Activated CD8-positive, alpha-beta memory T cell treated with anti-CD3 and anti-CD28 coated beads for 24 hours (primary cell): ENCODE data around the gene ABI3.
"Not testable (repeated sequence)": the region's sequence is repeated elsewhere in the genome, so short reads cannot be mapped to it uniquely, and the experiment has no call there.

Experiments
- DNase-seq: peaks from one replicate; pipeline ENCODE4 v3.0.0-alpha.2; 2020

Gene ABI3

DNA sequence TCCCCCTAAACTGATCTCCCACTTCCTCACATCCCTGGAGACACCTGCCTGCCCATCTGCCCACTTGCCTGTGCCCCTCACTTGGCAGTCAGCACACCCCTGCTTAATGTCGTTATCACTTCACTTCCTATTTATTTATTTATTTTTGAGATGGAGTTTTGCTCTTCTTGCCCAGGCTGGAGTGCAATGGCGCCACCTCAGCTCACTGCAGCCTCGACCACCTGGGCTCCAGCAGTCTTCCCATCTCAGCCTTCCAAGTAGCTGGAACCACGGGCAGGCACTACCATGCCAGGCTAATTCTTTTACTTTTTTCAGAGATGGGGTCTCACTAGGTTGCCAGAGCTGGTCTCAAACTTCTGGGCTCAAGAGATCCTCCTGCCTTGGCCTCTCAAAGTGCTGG lies 43.6 kb downstream of the ABI3 start:
- no peak for DNase-seq

DNA sequence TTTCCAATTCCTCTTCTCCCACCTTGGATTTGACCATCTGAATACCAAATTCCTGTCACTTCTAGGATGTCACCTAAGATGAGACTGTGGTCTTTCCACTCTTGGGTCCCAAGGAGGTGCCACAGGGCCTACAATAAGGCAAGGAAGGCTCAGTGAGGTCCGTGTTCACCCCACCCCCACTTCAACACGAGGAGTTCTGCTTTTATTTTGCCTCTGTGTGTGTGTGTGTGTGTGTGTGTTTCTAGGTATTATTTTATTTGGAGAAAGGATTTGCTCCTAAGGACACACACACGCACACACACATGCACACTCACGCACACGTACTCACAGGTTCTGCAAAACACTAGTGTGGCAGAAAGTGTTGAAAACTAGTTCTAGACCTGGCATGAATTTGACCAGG lies 44.6 kb downstream of the ABI3 start:
- DNase-seq, result no peak

DNA sequence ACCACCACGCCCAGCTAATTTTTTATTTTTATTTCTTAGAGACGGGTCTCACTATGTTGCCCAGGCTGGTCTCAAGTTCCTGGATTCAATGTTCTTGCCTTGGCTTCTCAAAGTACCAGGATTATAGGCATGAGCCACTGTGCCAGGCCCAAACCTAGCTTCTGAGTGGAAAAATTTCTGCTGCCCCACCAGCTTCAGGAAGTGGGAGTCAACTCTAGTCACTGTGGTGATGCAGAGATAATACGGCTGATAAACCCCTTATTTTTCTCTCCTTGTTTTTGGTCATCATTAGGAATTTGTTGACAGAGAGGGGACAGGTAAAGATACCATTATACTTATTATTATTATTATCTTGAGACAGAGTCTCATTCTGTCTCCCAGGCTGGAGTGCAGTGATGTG lies 47.9 kb downstream of the ABI3 start:
- DNase-seq, result no peak

DNA sequence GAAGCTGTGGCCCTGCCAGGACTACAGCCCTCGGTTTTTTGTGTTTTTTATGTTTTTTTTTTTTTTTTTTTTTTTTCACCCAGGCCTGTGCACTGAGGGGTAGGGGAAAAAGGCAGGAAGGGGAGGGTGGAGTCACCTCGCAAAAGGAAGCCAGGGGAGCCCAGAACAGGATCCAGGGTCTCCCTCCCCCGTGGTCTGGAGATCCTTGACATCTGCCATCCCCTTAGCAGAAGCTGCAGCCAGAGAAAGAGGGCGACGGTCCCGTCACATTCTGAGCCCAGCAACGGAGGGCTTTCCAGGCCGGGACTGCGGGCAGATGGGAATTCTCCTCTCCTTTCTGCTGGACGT lies 49.1 kb downstream of the ABI3 start:
- no peak for DNase-seq

DNA sequence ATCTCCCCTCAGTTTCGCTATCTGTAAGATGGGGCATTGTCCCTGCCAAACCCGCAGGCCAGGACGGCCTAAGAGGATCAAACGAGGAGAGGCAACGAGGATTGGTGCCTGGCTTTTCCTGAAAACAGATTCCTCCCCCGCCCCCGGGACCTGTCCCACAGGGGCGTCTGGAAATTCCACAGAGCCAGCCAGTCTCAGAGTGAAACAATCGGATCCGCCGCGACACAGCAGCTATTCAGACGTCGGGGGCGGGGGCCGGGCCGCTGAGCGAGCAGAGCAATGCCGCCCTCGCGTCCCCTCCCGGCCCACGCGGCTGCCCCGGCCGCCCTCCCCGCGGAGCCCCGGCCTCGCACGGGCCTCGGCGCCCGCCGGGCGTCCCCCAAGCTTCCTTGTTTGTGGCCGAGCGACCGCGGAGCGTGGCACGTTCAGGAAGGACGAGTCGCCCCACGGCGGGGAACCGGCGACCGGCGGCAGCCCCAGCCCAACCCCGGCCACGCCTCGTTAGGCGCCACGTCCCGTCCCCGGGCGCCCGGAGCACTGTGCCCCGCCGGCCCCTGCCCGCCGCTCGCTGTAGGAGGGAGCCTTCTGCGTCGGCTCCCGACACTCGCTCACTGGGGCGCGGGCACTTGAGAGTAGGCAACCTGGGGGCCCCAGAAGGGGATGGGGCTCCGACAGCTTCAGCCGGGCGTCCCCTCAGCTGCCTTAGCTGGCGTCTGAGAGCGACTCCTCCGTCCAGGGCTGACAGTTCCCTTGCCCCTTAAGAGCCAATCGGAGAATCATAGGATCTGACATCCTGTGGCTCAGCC lies 49.7 kb downstream of the ABI3 start:
- peak; percentile 85 for DNase-seq

DNA sequence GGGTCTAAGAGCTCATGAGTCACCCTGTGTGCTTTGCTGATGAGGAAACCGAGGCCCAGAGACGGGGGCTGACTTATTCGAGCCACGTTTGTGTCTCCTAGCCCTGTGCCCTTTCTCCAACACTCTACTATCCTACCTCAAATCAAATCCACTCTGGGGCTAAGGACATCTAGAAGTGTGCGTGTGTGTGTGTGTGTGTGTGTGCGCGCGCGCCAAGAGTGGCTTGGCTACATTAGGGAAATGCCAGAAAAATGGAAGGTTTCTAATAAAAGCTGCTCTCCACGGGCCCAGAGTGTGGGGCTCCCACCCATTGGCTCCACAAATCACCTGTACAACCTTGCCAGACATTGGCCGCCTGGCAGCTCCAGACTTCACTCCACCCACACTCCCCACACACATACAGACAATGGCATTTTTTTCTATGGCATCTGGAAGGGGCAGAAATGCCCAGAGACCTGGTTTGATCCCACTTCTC lies 50.3 kb downstream of the ABI3 start:
- DNase-seq, result no peak

DNA sequence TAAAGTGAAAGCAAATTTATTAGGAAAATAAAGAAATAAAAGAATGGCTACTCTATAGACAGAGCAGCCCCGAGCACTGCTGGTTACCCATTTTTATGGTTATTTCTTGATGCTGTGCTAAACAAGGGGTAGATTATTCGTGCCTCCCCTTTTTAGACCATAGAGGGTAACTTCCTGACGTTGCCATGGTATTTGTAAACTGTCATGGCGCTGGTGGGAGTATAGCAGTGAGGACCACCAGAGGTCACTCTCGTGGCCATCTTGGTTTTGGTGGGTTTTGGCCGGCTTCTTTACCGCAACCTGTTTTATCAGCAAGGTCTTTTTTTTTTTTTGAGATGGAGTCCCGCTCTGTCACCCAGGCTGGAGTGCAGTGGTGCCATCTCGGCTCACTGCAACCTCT lies 51.0 kb downstream of the ABI3 start:
- not testable (repeated sequence) for DNase-seq

DNA sequence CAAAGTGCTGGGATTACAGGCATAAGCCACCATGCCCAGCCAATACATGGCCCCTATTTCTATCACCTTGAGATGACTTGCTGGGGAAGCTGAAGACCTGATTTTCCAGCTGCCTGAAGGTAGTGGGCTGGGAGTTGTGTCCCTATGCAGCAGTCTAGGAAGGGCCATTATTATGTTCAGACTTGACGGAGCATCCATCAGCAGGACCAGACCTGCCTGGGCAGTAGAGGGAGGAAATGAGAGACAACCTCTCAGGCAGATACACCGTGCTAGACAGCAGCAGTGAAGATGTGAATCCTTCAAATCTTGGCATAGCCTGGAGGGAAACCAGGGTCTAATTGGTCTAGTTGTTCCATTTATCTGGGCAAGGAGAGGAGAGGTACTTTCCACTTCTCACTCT lies 55.7 kb downstream of the ABI3 start:
- DNase-seq, result no peak

DNA sequence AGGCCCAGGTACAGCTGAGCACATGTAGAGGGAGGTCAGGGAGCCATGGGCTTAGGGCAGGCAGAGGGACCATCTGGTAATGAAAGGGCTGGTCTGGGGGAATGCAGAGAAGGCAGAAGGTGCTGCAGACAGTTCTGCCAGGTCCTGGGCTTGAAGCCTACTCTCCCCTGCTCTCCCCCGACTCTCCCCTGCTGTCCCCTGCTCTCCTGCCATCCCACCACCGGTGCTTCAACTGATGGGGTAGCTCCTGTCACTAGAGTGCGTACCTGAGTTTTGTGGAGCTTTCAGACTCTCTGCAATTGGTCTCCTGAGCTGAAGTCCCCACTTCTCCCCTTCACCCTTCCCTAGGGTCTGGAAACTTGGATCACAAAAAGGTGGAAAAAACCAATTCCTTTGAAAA lies 57.4 kb downstream of the ABI3 start:
- DNase-seq, result no peak

DNA sequence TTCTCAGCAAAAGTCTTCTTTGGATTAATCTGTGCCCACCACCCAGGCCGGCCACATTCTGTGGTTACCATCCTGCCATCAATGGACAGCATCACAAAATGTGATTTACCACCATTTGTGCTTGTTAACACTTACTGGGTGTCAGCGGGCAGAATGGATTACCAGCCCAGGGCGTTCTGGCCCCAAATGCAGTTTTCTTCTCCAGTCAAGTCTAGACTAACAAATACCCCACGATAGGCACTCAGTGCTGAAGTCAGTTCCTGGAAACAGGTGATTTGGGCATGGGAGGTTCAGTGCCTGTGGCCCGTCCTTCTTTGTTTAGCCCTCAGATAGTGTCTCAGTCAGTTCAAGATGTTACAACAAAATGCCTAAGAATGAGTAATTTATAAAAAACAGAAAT lies 58.8 kb downstream of the ABI3 start:
- DNase-seq, result no peak
